Astrocyte (in vitro differentiated cells and primary cell): ENCODE measurements around the gene PRDM11. TPM values are rescaled to one million over a fixed set of nuclear protein-coding genes. Genes with fewer than 3 reads are reported as not detected.

Experiments
- DNase-seq: peaks from one replicate; pipeline ENCODE4 v3.0.0-alpha.2; 2010; ENCODE audit warnings: low read depth
- FAIRE-seq: peaks from 2 replicates; lab custom pipeline; 2011; peaks lifted over from hg19 to GRCh38; lab: Jason Lieb, UNC
- H2AFZ ChIP-seq: 2 replicates; pipeline ENCODE4 v1.6.0; 2012; ENCODE audit warnings: low read depth, low read length, inconsistent platforms
- H3K27ac ChIP-seq: 2 replicates; pipeline ENCODE4 v1.5.1; 2011; ENCODE audit warnings: low read depth, low read length, inconsistent platforms
- H3K27me3 ChIP-seq: 2 replicates; pipeline ENCODE4 v1.6.0; 2011; ENCODE audit warnings: low read length, inconsistent platforms; ENCODE audit not compliant: insufficient read depth
- H3K36me3 ChIP-seq: 2 replicates; pipeline ENCODE4 v1.5.1; 2011; ENCODE audit warnings: low read length, inconsistent platforms; ENCODE audit not compliant: insufficient read depth
- H3K4me1 ChIP-seq: 2 replicates; pipeline ENCODE4 v1.5.1; 2011; ENCODE audit warnings: low read length, inconsistent platforms; ENCODE audit not compliant: insufficient read depth
- H3K4me2 ChIP-seq: 2 replicates; pipeline ENCODE4 v1.6.0; 2012; ENCODE audit warnings: low read length, inconsistent platforms
- H3K4me3 ChIP-seq: 2 replicates; pipeline ENCODE4 v1.5.1; 2011; ENCODE audit warnings: low read depth, mild to moderate bottlenecking, low read length, inconsistent platforms; ENCODE audit not compliant: insufficient read depth
- H3K79me2 ChIP-seq: 2 replicates; pipeline ENCODE4 v1.6.0; 2012; ENCODE audit warnings: mild to moderate bottlenecking, low read length, inconsistent platforms; ENCODE audit not compliant: insufficient read depth
- H3K9ac ChIP-seq: 2 replicates; pipeline ENCODE4 v1.6.0; 2012; ENCODE audit warnings: mild to moderate bottlenecking, low read length, inconsistent platforms
- H3K9me3 ChIP-seq: 2 replicates; pipeline ENCODE4 v1.5.1; 2012; ENCODE audit warnings: low read depth, mild to moderate bottlenecking, low read length, inconsistent platforms; ENCODE audit not compliant: insufficient read depth
- H4K20me1 ChIP-seq: 2 replicates; pipeline ENCODE4 v1.6.0; 2012; ENCODE audit warnings: low read length, inconsistent platforms; ENCODE audit not compliant: insufficient read depth
- H3K27ac Mint-ChIP-seq: one replicate; pipeline ENCODE4 v1.8.0; 2021; ENCODE audit warnings: mild to moderate bottlenecking, mixed read lengths; ENCODE audit not compliant: unreplicated experiment
- H3K27me3 Mint-ChIP-seq: one replicate; pipeline ENCODE4 v1.8.0; 2021; ENCODE audit warnings: low read depth, mixed read lengths; ENCODE audit not compliant: unreplicated experiment
- H3K36me3 Mint-ChIP-seq: one replicate; pipeline ENCODE4 v1.8.0; 2021; ENCODE audit warnings: low read depth, mixed read lengths; ENCODE audit not compliant: unreplicated experiment
- H3K4me1 Mint-ChIP-seq: one replicate; pipeline ENCODE4 v1.8.0; 2021; ENCODE audit warnings: low read depth, mixed read lengths; ENCODE audit not compliant: unreplicated experiment
- H3K4me3 Mint-ChIP-seq: one replicate; pipeline ENCODE4 v1.8.0; 2021; ENCODE audit warnings: mild to moderate bottlenecking, moderate library complexity, mixed read lengths; ENCODE audit not compliant: unreplicated experiment
- H3K9me3 Mint-ChIP-seq: one replicate; pipeline ENCODE4 v1.8.0; 2021; ENCODE audit warnings: mild to moderate bottlenecking, mixed read lengths; ENCODE audit not compliant: unreplicated experiment
- EZH2 ChIP-seq: IDR thresholded peaks from 2 replicates; pipeline ENCODE4 v1.6.1; 2012; ENCODE audit warnings: mild to moderate bottlenecking, low read length, inconsistent platforms; ENCODE audit not compliant: insufficient read depth
- total RNA-seq: library from RNA; stranded (reverse); gene quantifications from 2 replicates; pipeline ENCODE4 v1.2.1, GENCODE V29; 2021
- TF ChIP-seq, protein P1 (sequence below): IDR thresholded peaks from 2 replicates; pipeline ENCODE4 v1.5.1; 2011; ENCODE audit warnings: low read depth, mild to moderate bottlenecking, inconsistent platforms, low read length, moderate library complexity; ENCODE audit not compliant: insufficient read depth

PRDM11 gene
- total RNA-seq, 1 donor from 2014 or later, result 9.1 TPM

DNA sequence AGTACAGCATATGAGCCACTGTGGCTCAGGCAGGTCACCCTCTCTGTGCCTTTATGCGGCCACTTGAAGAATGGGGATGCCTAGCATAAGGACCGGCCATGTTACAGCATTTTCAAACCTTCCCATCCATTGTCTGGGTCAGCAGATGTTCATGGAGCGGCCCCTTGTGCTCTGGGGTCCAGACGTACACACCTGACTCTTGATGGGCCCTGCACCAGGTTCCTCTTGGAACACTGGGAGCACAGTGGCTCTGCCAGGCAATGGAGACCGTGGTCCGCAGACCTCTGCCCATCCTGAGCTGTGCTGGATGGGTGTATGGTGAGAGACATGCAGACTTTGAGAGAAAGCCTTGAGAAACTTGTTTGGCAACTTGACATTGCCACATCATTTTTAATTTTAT lies 9.8 kb downstream of the PRDM11 start:
- no peak for TF ChIP-seq EZH2
- TF ChIP-seq, protein P1, sequence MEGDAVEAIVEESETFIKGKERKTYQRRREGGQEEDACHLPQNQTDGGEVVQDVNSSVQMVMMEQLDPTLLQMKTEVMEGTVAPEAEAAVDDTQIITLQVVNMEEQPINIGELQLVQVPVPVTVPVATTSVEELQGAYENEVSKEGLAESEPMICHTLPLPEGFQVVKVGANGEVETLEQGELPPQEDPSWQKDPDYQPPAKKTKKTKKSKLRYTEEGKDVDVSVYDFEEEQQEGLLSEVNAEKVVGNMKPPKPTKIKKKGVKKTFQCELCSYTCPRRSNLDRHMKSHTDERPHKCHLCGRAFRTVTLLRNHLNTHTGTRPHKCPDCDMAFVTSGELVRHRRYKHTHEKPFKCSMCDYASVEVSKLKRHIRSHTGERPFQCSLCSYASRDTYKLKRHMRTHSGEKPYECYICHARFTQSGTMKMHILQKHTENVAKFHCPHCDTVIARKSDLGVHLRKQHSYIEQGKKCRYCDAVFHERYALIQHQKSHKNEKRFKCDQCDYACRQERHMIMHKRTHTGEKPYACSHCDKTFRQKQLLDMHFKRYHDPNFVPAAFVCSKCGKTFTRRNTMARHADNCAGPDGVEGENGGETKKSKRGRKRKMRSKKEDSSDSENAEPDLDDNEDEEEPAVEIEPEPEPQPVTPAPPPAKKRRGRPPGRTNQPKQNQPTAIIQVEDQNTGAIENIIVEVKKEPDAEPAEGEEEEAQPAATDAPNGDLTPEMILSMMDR, result no peak
- peaks cover 8% of the 10 kb centered on the region for H3K27me3 Mint-ChIP-seq
- H3K9me3 ChIP-seq, result no peaks in the 10 kb centered on the region
- no peak overlapping the region for H3K4me3 ChIP-seq
- no peak for DNase-seq
- no peaks in the 10 kb centered on the region for H3K9me3 Mint-ChIP-seq
- no peak overlapping the region for H2AFZ ChIP-seq
- H3K4me3 Mint-ChIP-seq, result no peak overlapping the region
- H3K27me3 ChIP-seq, result no peaks in the 10 kb centered on the region
- no peaks in the 10 kb centered on the region for H3K4me1 ChIP-seq
- peaks cover 22% of the 10 kb centered on the region for H3K4me1 Mint-ChIP-seq
- H3K4me2 ChIP-seq, result no peak overlapping the region
- no peak overlapping the region for H3K9ac ChIP-seq
- no peak overlapping the region for H3K27ac Mint-ChIP-seq
- no peak overlapping the region for H3K27ac ChIP-seq
- H3K79me2 ChIP-seq, result peaks cover 19% of the 10 kb centered on the region
- FAIRE-seq, result no peak
- H3K36me3 Mint-ChIP-seq, result peaks cover 2% of the 10 kb centered on the region
- H3K36me3 ChIP-seq, result no peaks in the 10 kb centered on the region
- peaks cover 92% of the 10 kb centered on the region for H4K20me1 ChIP-seq

DNA sequence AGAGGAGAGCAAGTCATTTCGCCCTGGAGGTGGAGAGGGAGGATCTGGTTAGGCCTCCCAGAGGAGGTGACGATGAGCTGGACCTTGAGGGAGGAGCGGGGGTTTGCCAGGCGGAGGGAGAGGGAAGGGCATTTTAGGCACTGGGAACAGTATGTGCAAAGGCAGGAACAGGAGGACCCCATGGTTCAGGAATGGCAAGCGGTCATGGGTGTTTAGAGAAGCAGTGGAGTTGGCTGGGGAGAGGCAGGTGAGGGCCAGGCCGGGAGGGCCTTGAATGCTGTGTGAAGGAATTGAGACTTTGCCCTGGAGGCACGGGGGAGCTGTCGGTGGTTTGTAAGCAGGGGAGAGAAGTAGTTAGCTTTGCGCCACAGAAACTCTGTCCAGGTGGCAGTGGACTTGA lies 10.3 kb downstream of the PRDM11 start:
- H2AFZ ChIP-seq, result no peak overlapping the region
- Mint-ChIP-seq H3K27ac (no peak overlapping the region), H3K4me3 (no peak overlapping the region), H3K9me3 (no peaks in the 10 kb centered on the region), H3K27me3 (peaks cover 5% of the 10 kb centered on the region), H3K4me1 (peaks cover 22% of the 10 kb centered on the region), H3K36me3 (peaks cover 2% of the 10 kb centered on the region)
- H3K9ac ChIP-seq, result no peak overlapping the region
- peaks cover 19% of the 10 kb centered on the region for H3K79me2 ChIP-seq
- no peak for FAIRE-seq
- H3K4me2 ChIP-seq, result no peak overlapping the region
- H3K4me1 ChIP-seq, result peaks cover under 1% of the 10 kb centered on the region
- H3K27me3 ChIP-seq, result no peaks in the 10 kb centered on the region
- TF ChIP-seq, protein P1, result no peak
- no peak for TF ChIP-seq EZH2
- H3K36me3 ChIP-seq, result no peaks in the 10 kb centered on the region
- H3K9me3 ChIP-seq, result no peaks in the 10 kb centered on the region
- H3K4me3 ChIP-seq, result no peak overlapping the region
- H4K20me1 ChIP-seq, result peaks cover 92% of the 10 kb centered on the region
- DNase-seq, result no peak
- H3K27ac ChIP-seq, result no peak overlapping the region

DNA sequence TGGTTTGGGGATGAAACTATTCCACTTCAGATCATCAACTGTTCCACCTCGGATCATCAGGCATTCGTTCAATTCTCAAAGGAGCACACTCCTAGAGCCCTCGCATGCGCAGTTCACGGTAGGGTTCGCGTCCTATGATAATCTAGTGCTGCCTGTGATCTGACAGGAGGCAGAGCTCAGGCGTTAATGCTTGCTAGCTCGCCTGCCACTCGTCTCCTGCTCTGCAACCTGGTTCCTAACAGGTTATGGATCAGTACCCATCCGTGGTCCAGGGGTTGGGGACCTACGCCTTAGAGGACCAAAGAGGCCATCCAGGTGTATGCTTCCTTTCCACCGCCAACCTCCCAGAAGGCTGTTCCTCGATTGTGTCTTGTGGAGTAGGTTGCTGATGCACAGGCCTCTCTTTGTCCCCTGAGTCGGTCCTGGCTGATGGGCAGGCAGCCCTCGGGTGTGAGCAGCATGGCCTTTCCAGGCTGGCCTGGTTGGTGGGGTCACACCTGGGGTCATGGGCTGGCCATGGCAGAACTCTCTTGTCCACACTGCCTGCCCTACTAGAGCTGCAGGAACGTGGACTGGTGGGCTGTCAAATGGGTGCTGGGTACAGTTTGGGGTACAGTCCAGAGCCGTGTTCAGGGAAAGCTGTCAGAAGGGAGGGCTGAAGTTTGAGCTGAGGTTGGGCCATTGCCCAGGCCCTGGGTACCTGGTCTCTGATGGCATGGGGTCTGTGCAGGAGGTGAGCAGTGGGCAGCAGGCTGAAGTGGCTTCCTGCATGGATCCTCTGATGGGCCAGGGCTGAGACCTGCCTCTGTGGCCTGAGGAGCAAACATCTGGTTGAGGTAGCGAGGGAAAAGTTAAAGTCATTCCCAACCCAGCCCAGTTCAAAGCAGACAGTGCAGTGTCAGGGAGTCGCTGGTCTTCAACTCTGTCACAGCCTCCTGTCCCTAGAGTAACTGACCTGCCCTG lies 11.1 kb downstream of the PRDM11 start:
- Mint-ChIP-seq H3K36me3 (peaks cover 2% of the 10 kb centered on the region), H3K9me3 (no peaks in the 10 kb centered on the region), H3K4me1 (peaks cover 22% of the 10 kb centered on the region), H3K27ac (peak overlapping the region; percentile 34), H3K27me3 (peaks cover 5% of the 10 kb centered on the region), H3K4me3 (no peak overlapping the region)
- Histone ChIP-seq H3K4me2 (no peak overlapping the region), H3K4me1 (peaks cover 2% of the 10 kb centered on the region), H3K36me3 (no peaks in the 10 kb centered on the region), H3K27me3 (no peaks in the 10 kb centered on the region), H3K9ac (no peak overlapping the region), H3K79me2 (peaks cover 18% of the 10 kb centered on the region), H3K9me3 (no peaks in the 10 kb centered on the region), H3K4me3 (no peak overlapping the region), H4K20me1 (peaks cover 95% of the 10 kb centered on the region), H2AFZ (no peak overlapping the region), H3K27ac (no peak overlapping the region)
- no peak for TF ChIP-seq EZH2
- TF ChIP-seq, protein P1, result no peak
- FAIRE-seq (no peak), DNase-seq (no peak)
